Omental fat pad (tissue), 4 donors: ENCODE results near the gene TMOD3. TPM values are rescaled to one million over a fixed set of nuclear protein-coding genes. Genes with fewer than 3 reads are reported as not detected.

Experiments used
- ATAC-seq: fragments of 150-250 bp; one replicate; pipeline ENCODE4 v1.9.1; 2016; ENCODE audit warnings: mild to moderate bottlenecking, moderate library complexity; ENCODE audit not compliant: low FRiP score
- DNase-seq: peaks from one replicate; pipeline ENCODE4 v3.0.0-alpha.2; 2019; ENCODE audit warnings: low spot score
- CTCF ChIP-seq, 3 donors: fragments of 450-650 bp; IDR thresholded peaks; one replicate each; pipeline ENCODE4 v1.5.1; 2016 to 2017; ENCODE audit warnings: antibody characterized with exemption in 3 of 3, mild to moderate bottlenecking in 3 of 3, moderate library complexity in 2 of 3
- total RNA-seq, 4 donors: library from RNA; depleted of rRNA; stranded (reverse); fragments of >200 nt; gene quantifications; one replicate each; pipeline ENCODE4 v1.1.0, GENCODE V29; 2016

TMOD3 gene
- total RNA-seq, 4 donors from 2014 or later: 25.7 to 47.0 (median 37.3) TPM

- TF ChIP-seq CTCF (IDR thresholded peaks at IDR 0.05): no peak
- ATAC-seq (no peak), DNase-seq (no peak)
Measured at GRCh38 chr15:51926809-51927208, 97.4 kb downstream of the TMOD3 start.

GRCh38 chr15:51931016-51931415, 101.6 kb downstream of the TMOD3 start:
- no peak for ATAC-seq
- DNase-seq: no peak
- no peak for TF ChIP-seq CTCF (IDR thresholded peaks at IDR 0.05)

GRCh38 chr15:51931638-51932037, 102.2 kb downstream of the TMOD3 start:
- DNase-seq (no peak), ATAC-seq (no peak)
- no peak for TF ChIP-seq CTCF (IDR thresholded peaks at IDR 0.05)

GRCh38 chr15:51932161-51932560, 102.7 kb downstream of the TMOD3 start:
- no peak for TF ChIP-seq CTCF (IDR thresholded peaks at IDR 0.05)
- no peak for ATAC-seq

GRCh38 chr15:51935466-51936104, 106.1 kb downstream of the TMOD3 start:
- ATAC-seq (no peak), DNase-seq (no peak)
- TF ChIP-seq CTCF (IDR thresholded peaks at IDR 0.05): no peak

More at GRCh38 chr15:51932161-51932560, 102.7 kb downstream of the TMOD3 start:
- DNase-seq: no peak

DNA sequence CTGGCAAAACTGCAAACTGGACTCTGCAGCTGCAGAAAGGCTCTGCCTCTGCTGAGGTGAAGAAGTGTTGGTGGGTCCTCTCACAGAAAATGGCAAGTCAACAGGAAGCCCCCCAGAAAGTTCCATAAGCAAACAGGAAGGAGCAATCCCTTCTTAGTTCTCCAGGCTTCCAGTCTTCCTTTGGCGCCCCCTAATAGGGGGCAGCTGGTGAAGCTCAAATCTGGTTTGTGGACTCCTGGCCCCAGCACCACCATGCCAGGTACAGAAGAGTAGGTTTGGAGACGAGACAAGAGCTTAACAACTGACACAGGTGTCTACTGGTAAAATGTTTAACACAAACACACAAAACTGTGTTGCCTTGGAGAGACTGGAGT, 106.6 kb downstream of the TMOD3 start:
- DNase-seq (no peak), ATAC-seq (no peak)
- TF ChIP-seq CTCF (IDR thresholded peaks at IDR 0.05): no peak

DNA sequence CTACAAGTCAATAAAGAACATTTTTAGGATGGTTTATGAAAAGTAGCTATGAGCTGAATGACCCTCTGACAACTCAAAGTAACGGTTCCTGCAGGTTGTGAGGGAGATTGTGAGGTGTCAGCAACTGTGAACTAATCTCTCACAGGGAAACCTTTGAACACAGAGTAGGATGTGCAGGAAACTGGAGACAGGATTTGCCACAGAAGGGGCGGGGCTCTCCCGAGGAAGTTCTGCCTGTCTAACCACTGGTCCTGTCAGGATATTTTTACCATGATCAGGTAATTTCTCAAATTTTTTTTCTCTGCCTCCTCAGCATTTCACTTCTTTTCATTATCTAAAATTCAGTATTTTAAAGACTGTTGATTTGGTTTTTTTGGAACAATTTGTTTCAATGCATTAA, 108.8 kb downstream of the TMOD3 start:
- no peak for DNase-seq
- TF ChIP-seq CTCF (IDR thresholded peaks at IDR 0.05): no peak
- ATAC-seq: no peak
